MM.1S (cell line): ENCODE data around the gene SPACA7.

Experiments used
- DNase-seq: peaks from one replicate; pipeline ENCODE4 v3.0.0-alpha.2; 2015
- H2AFZ ChIP-seq: fragments of 300-600 bp; sonication (generic); 2 replicates; pipeline ENCODE4 v1.6.0; 2016; ENCODE audit warnings: antibody characterized with exemption, low read length
- H3F3A ChIP-seq: fragments of 300-600 bp; sonication (generic); 2 replicates; pipeline ENCODE4 v1.6.1; 2016; ENCODE audit warnings: mild to moderate bottlenecking, antibody characterized with exemption, low read length, moderate library complexity, mixed read lengths; ENCODE audit not compliant: insufficient read depth
- H3K27ac ChIP-seq: fragments of 300-600 bp; sonication (generic); 2 replicates; pipeline ENCODE4 v1.5.1; 2016; ENCODE audit warnings: mild to moderate bottlenecking, low read length
- H3K27me3 ChIP-seq: fragments of 300-600 bp; sonication (generic); replicated peaks from 2 replicates; pipeline ENCODE4 v1.6.0; 2016; ENCODE audit warnings: low read length; ENCODE audit not compliant: insufficient read depth
- H3K36me3 ChIP-seq: fragments of 300-600 bp; sonication (generic); replicated peaks from 2 replicates; pipeline ENCODE4 v1.6.1; 2016; ENCODE audit warnings: mild to moderate bottlenecking, low read length, mixed read lengths; ENCODE audit not compliant: insufficient read depth
- H3K4me1 ChIP-seq: fragments of 300-600 bp; sonication (generic); 2 replicates; pipeline ENCODE4 v1.6.1; 2016; ENCODE audit warnings: low read length, mixed read lengths
- H3K4me2 ChIP-seq: fragments of 300-600 bp; sonication (generic); 2 replicates; pipeline ENCODE4 v1.6.0; 2016; ENCODE audit warnings: low read depth, low read length
- H3K4me3 ChIP-seq: fragments of 300-600 bp; sonication (generic); 2 replicates; pipeline ENCODE4 v1.5.1; 2016; ENCODE audit warnings: low read length, mixed read lengths
- H3K79me2 ChIP-seq: fragments of 300-600 bp; sonication (generic); 2 replicates; pipeline ENCODE4 v1.6.1; 2016; ENCODE audit warnings: mixed run types, low read length, mixed read lengths
- H3K9ac ChIP-seq: fragments of 300-600 bp; sonication (generic); 2 replicates; pipeline ENCODE4 v1.6.1; 2016; ENCODE audit warnings: low read length, mixed read lengths
- H3K9me2 ChIP-seq: fragments of 300-600 bp; sonication (generic); replicated peaks from 2 replicates; pipeline ENCODE4 v1.6.1; 2016; ENCODE audit warnings: mild to moderate bottlenecking, low read length, mixed read lengths; ENCODE audit not compliant: insufficient read depth
- H3K9me3 ChIP-seq: fragments of 300-600 bp; sonication (generic); replicated peaks from 2 replicates; pipeline ENCODE4 v1.6.1; 2016; ENCODE audit warnings: mild to moderate bottlenecking, low read length, mixed read lengths; ENCODE audit not compliant: insufficient read depth
- H4K20me1 ChIP-seq: fragments of 300-600 bp; sonication (generic); 2 replicates; pipeline ENCODE4 v1.6.1; 2016; ENCODE audit warnings: mild to moderate bottlenecking, low read length, moderate library complexity, mixed read lengths; ENCODE audit not compliant: insufficient read depth
- EZH2 ChIP-seq: fragments of 300-600 bp; sonication (generic); optimal IDR thresholded peaks from 2 replicates; pipeline ENCODE3; 2017; ENCODE audit warnings: low read depth, mild to moderate bottlenecking, antibody characterized with exemption, low read length, mixed read lengths
- EZH2phosphoT487 ChIP-seq: fragments of 300-600 bp; sonication (generic); IDR thresholded peaks from 2 replicates; pipeline ENCODE4 v1.6.1; 2018; ENCODE audit warnings: antibody characterized with exemption, low read length
- TF ChIP-seq, protein P1 (sequence below): fragments of 300-600 bp; sonication (generic); IDR thresholded peaks from 2 replicates; pipeline ENCODE4 v1.5.1; 2016; ENCODE audit warnings: antibody characterized with exemption, low read length, mixed read lengths

The SPACA7 gene

DNA sequence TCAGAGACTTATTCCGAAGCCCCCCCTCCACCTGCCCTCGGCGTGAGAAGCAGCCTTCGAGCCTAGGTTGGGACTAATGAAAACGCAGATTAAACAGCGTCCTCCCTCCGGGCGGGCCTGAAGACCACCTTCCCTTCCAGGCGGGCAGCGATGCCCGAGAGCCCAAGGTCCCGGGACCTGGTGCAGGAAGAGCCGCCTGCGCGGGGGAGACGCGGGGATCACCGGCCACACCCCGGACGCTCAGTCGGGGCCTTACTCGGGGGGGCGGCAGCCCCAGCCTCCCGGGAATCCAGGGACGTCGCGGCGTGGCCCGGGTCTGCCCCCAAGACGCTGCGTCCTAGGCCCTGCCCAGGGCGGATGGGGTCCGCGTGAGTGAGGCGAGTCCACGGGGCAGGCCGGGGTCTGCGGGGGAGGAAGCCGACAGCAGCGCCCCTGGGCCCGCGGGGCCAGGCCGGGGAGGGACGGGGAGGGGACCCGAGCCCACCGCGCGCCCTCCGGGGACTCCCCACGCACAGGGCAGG, 33.3 kb upstream of the SPACA7 start:
- H4K20me1 ChIP-seq: no peaks in the 10 kb centered on the region
- no peak overlapping the region for H3K27ac ChIP-seq
- H3F3A ChIP-seq: no peaks in the 10 kb centered on the region
- no peaks in the 10 kb centered on the region for H3K79me2 ChIP-seq
- peak overlapping the region; percentile 90 for H3K4me2 ChIP-seq
- H3K9me3 ChIP-seq: no peaks in the 10 kb centered on the region
- peak overlapping the region; percentile 44; the same call in 1 of the 2 replicates for H2AFZ ChIP-seq
- no peaks in the 10 kb centered on the region for H3K9me2 ChIP-seq
- H3K36me3 ChIP-seq: no peaks in the 10 kb centered on the region
- H3K4me1 ChIP-seq: no peaks in the 10 kb centered on the region
- peak overlapping the region; percentile 48 for H3K4me3 ChIP-seq
- H3K27me3 ChIP-seq: peaks cover 14% of the 10 kb centered on the region
- no peak for TF ChIP-seq EZH2
- no peak for TF ChIP-seq EZH2phosphoT487
- DNase-seq: no peak
- no peak overlapping the region for H3K9ac ChIP-seq

DNA sequence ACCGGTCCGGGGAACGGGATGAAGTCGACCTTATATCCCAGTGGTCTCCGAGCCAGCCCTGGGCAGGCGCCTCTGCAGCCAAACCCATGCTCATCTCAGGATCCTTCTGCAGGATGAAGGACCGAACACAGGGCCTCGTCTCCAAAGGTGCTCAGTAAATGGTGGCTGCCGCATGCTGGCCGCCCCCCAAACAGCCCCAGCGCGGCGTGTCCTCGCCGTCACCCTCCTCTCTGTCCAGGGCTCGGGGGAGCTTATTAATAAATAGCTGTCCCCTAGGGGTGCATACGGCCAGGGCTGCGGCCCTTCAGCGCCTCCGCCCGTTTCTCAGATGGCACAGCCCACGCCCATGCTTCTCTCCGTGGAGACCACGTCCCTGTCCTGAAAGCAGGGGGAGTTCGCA, 32.6 kb upstream of the SPACA7 start:
- no peaks in the 10 kb centered on the region for H3K79me2 ChIP-seq
- no peak overlapping the region for H3K4me3 ChIP-seq
- H3K27ac ChIP-seq: no peak overlapping the region
- DNase-seq: no peak
- H3K4me1 ChIP-seq: no peaks in the 10 kb centered on the region
- H3K9me3 ChIP-seq: no peaks in the 10 kb centered on the region
- H3K9ac ChIP-seq: no peak overlapping the region
- no peaks in the 10 kb centered on the region for H4K20me1 ChIP-seq
- H3K4me2 ChIP-seq: no peak overlapping the region
- no peak overlapping the region for H2AFZ ChIP-seq
- TF ChIP-seq, protein P1, sequence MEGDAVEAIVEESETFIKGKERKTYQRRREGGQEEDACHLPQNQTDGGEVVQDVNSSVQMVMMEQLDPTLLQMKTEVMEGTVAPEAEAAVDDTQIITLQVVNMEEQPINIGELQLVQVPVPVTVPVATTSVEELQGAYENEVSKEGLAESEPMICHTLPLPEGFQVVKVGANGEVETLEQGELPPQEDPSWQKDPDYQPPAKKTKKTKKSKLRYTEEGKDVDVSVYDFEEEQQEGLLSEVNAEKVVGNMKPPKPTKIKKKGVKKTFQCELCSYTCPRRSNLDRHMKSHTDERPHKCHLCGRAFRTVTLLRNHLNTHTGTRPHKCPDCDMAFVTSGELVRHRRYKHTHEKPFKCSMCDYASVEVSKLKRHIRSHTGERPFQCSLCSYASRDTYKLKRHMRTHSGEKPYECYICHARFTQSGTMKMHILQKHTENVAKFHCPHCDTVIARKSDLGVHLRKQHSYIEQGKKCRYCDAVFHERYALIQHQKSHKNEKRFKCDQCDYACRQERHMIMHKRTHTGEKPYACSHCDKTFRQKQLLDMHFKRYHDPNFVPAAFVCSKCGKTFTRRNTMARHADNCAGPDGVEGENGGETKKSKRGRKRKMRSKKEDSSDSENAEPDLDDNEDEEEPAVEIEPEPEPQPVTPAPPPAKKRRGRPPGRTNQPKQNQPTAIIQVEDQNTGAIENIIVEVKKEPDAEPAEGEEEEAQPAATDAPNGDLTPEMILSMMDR: no peak
- TF ChIP-seq EZH2 (no peak), EZH2phosphoT487 (no peak)
- no peaks in the 10 kb centered on the region for H3K36me3 ChIP-seq
- no peaks in the 10 kb centered on the region for H3F3A ChIP-seq
- no peaks in the 10 kb centered on the region for H3K9me2 ChIP-seq
- H3K27me3 ChIP-seq: peaks cover 14% of the 10 kb centered on the region

DNA sequence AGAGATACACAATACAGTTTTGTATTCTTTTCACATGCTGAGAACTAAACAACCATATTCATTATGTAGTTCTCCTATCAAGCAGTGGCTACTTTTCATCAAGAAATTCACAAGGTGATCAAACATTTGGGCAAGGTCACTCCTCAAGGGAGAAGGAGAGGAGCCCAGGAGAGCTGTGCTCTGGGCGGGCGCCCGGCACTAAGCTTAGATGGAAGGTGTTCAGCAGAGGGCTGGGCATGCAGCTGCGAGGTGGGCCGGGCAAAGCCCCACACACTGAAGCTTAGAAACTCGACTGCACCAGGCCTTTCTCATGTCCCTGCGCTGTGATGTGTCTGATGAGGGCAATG, 30.4 kb upstream of the SPACA7 start:
- Histone ChIP-seq H3K4me2 (no peak overlapping the region), H3K79me2 (no peaks in the 10 kb centered on the region), H2AFZ (no peak overlapping the region), H3F3A (no peaks in the 10 kb centered on the region), H3K9ac (no peak overlapping the region), H3K27me3 (peaks cover 14% of the 10 kb centered on the region), H3K9me2 (no peaks in the 10 kb centered on the region), H4K20me1 (no peaks in the 10 kb centered on the region), H3K9me3 (no peaks in the 10 kb centered on the region), H3K4me3 (no peak overlapping the region), H3K4me1 (no peaks in the 10 kb centered on the region), H3K36me3 (no peaks in the 10 kb centered on the region), H3K27ac (no peak overlapping the region)
- no peak for DNase-seq
- no peak for TF ChIP-seq EZH2phosphoT487
- TF ChIP-seq, protein P1: no peak
- no peak for TF ChIP-seq EZH2

DNA sequence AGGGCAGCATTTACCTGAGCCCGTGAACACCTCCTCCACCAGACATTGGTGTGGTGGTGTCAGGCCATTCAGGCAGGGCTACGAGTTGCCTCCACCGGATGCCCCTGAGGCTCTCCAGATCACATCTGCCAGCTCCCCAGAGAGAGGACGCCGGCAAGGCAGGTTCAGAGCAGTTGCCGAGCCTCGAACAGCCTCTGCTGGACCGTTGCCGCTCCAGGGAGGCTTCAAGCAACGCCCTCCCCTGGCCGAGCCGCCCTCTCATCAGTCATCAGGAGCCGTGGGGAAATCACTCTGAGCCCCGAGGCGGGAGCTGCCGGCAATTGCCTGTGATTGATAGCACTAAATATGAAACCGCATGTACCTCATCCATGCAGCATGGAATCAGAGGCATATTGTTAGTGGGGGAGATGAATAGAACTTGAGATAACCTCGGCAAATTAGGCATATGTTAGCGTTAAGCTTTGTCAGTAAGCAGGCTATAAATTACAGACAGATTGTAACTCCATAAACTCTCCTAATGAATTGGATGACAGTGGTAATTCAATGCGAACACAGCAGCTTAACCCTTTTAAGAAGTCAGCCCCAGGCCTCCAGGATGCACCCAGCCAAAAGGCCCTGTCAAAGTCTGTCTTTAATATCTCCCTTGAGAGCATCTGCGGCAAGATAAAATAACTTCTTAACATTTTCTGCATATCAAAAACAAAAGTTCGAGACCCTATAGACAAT, 29.8 kb upstream of the SPACA7 start:
- TF ChIP-seq EZH2phosphoT487 (no peak), EZH2 (no peak)
- TF ChIP-seq, protein P1: no peak
- H3K79me2 ChIP-seq: no peaks in the 10 kb centered on the region
- H3K4me2 ChIP-seq: no peak overlapping the region
- no peak overlapping the region for H3K9ac ChIP-seq
- H3K27ac ChIP-seq: no peak overlapping the region
- no peak for DNase-seq
- no peak overlapping the region for H2AFZ ChIP-seq
- no peaks in the 10 kb centered on the region for H4K20me1 ChIP-seq
- H3K9me2 ChIP-seq: no peaks in the 10 kb centered on the region
- no peaks in the 10 kb centered on the region for H3F3A ChIP-seq
- H3K4me1 ChIP-seq: no peaks in the 10 kb centered on the region
- H3K4me3 ChIP-seq: no peak overlapping the region
- H3K9me3 ChIP-seq: no peaks in the 10 kb centered on the region
- peaks cover 14% of the 10 kb centered on the region for H3K27me3 ChIP-seq
- no peaks in the 10 kb centered on the region for H3K36me3 ChIP-seq
